HG03064 (cell line): ENCODE data around the gene SLC35E1.
"Not testable (repeated sequence)": the region's sequence is repeated elsewhere in the genome, so short reads cannot be mapped to it uniquely, and the experiment has no call there.

Source experiments
- ATAC-seq: cut with Tn5 transposase; IDR thresholded peaks from one replicate; pipeline ENCODE4 v1.9.1; 2021; ENCODE audit warnings: low read depth; ENCODE audit not compliant: unreplicated experiment

Gene SLC35E1

DNA sequence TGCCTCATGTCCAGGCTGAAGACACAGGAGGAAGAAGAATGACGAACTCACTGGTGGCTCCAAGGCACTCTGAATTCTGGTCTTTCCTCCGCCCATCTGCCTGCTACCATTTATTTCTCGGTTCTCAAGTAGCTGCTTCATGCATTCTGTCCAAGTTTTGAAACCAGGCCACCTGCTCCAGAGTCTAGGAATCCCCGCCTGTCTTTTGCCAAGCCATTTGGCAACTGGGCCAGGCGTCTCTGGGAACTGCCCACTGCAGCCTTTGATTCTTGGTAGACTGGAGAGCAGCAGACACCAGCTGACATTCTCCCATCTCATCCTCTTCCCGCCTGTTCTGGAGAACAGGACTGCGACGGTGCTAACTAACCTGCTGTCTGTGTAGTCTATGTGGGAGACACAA lies 10.8 kb downstream of the SLC35E1 start:
- no peak for ATAC-seq

- no peak for ATAC-seq
Observed at GRCh38 chr19:16559780-16560276, 12.4 kb downstream of the SLC35E1 start.

GRCh38 chr19:16554776-16555175 lies 17.4 kb downstream of the SLC35E1 start:
- ATAC-seq, result no peak

- ATAC-seq, result not testable (repeated sequence)
Observed at GRCh38 chr19:16551902-16552301, 20.3 kb downstream of the SLC35E1 start.

GRCh38 chr19:16548956-16549355 lies 23.3 kb downstream of the SLC35E1 start:
- no peak for ATAC-seq

DNA sequence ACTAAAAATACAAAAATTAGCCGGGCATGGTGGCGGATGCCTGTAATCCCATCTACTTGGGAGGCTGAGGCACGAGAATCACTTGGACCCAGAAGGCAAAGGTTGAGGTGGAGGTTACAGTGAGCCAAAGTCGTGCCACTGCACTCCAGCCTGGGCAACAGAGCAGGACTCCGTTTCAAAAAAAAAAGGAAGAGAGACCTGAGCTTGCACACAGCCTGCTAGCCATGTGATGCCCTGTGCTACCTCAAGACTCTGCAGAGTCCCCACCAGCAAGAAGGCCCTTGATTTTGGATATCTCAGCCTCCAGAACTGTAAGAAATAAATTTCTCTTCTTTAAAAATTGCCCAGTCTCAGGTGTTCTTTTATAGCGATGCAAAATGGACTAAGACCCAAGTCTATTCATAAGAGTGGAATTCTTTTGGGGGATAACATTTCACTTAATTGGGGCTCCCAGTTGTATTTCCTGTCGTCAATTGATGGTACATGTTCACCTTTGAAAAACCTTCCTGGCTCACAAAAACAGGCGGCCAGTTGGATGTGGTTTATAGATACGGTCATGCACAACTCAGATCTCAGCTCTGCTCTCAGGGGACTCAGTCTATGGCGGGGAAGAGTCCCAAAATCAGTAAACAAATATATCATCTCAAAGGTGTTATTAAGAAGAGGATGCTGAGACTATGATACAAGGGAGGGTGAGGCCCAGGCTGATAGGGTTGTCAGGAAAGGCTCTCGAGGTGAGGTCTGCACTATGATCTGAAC lies 27.6 kb downstream of the SLC35E1 start:
- ATAC-seq, result no peak

DNA sequence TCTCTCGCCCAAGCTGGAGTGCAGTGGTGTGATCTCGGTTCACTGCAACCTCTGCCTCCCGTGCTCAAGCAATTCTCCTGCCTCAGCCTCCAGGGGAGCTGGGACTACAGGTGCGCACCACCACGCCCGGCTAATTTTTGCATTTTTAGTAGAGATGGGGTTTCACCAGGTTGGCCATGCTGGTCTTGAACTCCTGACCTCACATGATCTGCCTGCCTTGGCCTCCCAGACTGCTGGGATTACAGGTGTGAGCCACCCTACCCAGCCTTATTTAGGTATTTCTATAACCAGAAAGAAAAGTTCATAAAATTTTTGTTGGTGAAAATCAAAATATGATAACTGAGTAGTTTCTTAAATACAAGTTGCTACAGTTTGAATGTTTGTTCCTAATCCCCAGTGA lies 28.5 kb downstream of the SLC35E1 start:
- not testable (repeated sequence) for ATAC-seq

GRCh38 chr19:16542910-16543472 lies 29.2 kb downstream of the SLC35E1 start:
- no peak for ATAC-seq

GRCh38 chr19:16542045-16542909 lies 29.9 kb downstream of the SLC35E1 start, which contains the start of gene CHERP:
Gene CHERP (minus strand): TSS chr19:16542437. CDS start chr19:16542378, 59 bp downstream.
- peak; percentile 67 for ATAC-seq

- ATAC-seq, result no peak
Observed at GRCh38 chr19:16541526-16542044, 30.6 kb downstream of the SLC35E1 start.

- ATAC-seq, result no peak
Observed at GRCh38 chr19:16540948-16541347, 31.3 kb downstream of the SLC35E1 start.

GRCh38 chr19:16537111-16537510 lies 35.1 kb downstream of the SLC35E1 start:
- no peak for ATAC-seq

- no peak for ATAC-seq
Observed at GRCh38 chr19:16536130-16536529, 36.1 kb downstream of the SLC35E1 start.

DNA sequence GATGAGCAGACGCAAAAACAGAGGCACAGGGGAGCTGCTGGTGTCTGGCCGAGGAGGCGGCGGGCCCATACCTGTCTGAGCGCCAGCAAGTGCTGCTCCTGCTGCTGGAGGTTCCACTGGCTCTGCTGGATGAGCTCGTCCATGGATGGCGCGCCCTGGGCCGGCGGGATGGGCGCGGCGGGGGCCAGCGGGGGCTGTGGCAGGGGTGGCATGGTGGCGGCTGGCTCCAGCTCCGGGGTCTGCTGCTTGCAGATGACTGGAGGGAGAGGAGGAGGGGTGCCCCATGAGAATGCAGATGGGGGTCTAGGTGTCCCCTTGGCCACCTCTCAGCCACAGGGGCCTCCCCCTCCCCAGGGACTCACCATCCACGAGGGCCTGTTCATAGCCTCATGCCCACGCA lies 36.8 kb downstream of the SLC35E1 start:
- no peak for ATAC-seq

- no peak for ATAC-seq
Observed at GRCh38 chr19:16532440-16533234, 39.6 kb downstream of the SLC35E1 start.

DNA sequence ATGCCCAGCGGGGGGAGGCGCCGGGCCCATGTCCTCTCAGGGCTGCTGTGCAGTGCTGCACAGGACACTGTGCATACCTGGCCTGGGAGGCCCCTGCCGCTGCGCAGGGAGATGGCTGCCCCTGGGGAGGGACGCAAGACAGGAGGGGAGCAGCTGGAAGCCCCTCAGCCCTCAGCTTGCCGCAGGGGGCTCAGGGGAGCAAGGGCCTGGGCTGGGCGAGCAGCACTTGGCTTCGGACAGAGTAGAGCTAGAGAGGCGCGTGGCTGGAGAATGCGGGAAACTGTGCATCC lies 40.9 kb downstream of the SLC35E1 start:
- no peak for ATAC-seq

DNA sequence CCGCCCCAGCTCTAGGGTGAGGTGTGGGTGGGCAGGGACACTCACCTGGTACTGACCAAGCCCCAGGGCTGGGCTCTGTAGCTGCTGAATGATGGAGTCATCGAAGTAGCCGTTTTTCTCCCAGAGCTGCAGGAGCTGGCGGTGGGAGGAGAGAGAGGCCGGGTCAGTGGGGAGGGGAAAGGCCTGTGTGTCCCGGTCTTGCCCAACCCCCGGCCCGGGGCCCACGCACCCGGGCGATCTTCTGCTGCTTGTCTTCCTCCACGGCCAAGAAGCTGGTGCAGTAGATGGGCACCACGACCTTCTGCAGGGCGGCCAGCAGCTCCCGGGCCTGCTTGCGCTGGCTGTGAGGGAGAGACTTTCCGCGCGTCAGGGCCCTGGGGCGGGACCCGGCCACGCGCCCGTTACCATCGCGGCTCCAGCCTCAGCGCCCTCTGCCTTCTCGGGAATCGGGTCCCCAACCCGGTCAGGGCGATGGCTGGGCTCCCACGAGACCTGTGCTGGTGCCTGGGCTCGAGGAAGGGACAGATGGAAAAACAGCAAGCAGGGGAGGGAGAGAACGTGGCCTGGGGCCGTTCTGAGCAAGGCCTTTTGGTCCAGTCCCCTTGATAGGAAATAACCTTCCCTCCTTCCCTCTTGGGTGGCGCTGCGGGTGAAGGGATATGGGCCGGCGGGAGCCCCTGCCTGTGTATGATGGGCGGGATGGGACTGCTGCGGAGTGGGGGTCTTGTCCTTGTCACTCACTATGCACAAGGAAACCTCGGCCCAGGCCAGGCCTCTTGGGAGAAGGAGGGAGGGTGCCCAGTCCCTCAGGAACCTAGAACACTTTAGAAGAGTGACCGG lies 41.5 kb downstream of the SLC35E1 start:
- ATAC-seq, result no peak

DNA sequence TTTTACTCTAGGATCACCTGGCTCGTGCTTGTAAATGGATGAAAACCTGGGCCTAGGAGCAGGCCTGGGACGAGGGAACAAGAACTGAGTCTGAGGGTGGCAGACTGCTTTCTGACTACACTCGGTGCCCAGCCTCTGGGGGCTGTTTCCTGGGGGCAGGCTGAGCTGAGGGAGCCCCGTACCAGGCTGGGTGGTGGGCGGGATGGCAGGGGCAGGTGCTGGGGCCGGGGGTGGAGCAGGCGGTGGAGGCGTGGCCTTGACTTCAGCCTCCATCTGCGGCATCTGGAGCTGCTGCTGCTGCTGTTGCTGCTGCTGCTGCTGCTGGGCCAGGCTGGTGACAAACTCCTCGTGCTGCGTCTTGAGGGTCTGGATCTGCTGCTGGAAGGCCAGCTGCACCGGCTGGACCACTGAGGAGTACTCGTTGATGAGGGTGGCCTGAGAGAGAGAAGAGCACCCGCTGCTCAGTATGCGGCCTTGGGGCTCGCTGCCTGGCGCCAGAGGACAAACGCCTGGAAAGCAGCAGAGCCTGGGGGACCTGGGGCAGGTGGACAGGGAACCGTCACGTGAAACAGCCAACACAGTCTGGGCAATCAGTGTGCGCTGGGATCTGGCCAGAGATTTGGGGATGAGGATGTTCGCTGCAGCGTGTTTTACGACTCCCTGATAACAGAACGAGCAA lies 42.6 kb downstream of the SLC35E1 start:
- ATAC-seq, result no peak

DNA sequence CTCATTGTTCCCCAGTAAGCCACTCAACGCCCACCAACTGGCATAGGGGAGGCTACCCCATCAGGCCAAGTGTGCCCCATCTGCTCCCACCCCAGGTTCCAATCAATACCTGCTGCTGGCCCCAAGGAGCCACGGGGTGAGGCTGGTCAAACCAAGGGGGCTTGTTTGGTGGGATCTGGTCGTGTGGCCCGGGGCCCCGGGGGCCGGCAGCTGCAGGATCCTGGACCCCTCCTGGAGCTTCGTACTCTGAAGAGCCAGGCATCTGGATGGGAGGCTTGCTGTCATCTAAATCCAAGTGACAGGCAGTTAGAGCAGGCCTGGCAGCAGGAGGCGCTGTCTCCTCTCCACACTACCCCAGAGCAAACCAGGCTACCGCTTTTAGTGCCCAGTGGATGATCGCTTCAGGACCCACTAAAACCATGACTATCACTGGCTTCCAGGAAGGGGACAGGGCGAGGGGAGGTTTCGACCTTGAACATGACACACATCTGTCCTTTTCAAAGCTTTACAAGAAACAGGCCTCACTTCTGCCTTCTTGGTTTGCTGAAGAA lies 44.2 kb downstream of the SLC35E1 start:
- ATAC-seq, result no peak
